NCI-H2107 treated with DMSO at 0.1 percent for 48 hours (cell line): ENCODE measurements around the gene MBLAC1.

Source experiments
- DNase-seq: peaks from one replicate; lab custom pipeline; 2025; ENCODE audit not compliant: unreplicated experiment; lab: John Stamatoyannopoulos, UW

The MBLAC1 gene, protein sequence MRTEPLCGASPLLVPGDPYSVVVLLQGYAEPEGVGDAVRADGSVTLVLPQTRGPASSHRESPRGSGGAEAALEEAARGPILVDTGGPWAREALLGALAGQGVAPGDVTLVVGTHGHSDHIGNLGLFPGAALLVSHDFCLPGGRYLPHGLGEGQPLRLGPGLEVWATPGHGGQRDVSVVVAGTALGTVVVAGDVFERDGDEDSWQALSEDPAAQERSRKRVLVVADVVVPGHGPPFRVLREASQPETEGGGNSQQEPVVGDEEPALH

DNA sequence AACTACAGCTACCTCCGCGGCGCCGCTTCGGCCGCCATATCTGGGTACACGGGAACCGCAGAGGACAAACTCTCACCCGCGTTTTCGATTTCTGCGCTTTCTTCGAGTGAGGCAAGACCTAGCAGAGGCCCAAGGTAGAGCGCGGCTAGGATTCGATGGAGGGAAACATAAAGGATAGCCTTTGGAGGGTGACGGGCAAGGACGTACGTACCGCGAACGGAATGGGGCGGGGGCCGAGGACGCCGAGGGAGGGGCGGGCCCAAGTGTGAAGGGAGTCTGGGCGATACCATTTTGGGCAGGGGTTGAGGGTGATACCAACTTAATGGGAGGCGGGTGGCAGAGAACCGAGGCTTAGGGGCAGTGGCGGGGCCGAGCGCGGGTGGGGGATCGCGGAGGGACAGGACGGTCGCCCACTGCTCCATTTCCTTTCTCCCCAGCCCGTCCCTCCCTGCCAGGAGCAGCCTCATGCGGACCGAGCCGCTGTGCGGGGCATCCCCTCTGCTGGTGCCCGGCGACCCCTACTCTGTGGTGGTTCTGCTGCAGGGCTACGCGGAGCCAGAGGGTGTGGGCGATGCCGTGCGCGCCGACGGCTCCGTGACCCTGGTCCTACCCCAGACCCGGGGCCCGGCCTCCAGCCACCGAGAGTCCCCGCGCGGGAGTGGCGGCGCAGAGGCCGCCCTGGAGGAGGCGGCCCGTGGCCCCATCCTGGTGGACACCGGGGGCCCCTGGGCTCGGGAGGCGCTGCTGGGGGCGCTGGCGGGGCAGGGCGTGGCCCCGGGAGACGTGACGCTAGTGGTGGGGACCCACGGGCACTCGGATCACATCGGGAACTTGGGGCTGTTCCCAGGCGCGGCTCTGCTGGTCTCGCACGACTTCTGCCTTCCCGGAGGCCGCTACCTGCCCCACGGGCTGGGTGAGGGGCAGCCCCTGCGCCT lies at the start of gene MBLAC1:
Gene MBLAC1 (plus strand): TSS at position 37 of the 935 bp plus-strand sequence. CDS start 429 bp downstream, at position 466.
- DNase-seq, result peak; percentile 91

DNA sequence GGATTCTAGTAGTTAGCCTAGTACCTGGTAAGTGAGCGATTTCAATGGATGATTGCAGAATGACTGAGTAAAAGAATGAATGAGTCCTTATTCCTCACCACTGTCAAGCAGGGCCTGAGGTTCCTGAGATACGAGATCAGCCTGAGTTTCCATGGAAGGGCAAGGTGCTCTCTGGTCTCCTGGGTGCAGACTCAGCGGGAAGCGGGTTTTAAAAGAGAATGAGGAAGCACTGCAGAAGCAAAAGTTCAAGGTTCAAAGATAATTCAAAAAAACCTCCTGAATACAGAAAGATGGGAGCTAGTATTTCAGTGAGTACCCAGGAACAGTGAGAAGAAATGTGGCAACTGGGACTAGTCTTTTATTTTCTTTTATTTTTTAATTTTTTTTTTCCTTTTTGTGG lies 49.6 kb upstream of the MBLAC1 start:
- no peak for DNase-seq

DNA sequence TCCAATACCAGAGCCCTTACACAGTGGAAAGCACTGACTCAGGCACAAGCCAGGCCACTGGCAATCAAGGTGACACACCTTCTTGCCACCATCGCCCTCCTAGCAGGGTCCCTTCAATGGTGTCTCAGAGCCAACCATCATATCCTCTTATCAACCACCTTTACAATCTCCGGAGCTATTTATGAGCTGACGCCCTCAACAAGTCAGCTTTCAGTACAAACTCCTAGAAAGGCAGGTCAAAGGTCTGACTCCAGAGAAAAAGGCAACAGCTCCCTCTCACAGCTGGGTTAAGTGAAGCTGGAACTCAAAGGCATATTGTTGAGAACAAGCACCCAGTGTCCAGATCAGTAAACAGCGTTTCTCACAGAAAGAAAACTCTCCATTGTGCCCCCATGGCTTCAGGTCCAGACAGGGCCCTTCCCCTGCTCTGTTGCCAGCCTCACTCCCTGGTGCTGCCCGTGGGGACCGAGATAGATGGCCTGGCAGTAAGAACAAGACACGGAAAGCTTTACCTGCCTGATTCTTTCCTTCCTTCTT lies 47.7 kb upstream of the MBLAC1 start:
- DNase-seq, result no peak

DNA sequence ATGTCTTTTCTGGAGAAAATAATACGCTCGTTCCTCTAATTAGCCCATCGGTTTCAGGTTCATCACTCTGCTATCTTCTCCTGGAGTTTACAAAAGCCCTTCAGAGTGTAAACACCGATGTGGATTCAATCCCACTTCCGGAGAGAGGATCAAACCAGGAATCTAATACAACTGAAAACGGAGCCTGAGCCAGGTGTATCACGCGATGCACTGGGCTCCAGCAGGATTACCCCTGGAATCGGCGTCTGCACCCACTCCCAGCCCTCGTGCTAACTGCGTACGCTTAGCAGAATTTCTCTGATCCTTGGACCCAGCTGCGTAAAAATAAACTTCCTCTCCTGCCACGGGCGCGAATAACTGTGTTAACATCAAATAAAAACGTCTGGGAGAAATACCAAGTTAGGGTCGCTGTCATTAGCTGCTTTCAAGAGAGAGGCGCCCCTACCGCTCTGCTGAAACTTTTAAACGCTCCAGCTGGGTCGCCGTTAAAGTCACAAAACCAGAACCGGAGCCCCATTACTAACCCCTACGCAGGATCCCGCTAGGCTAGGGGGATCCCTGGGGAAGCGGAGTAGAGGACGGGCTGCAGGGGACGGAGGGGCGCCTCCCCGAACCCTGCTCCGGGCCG lies 45.7 kb upstream of the MBLAC1 start:
- no peak for DNase-seq

DNA sequence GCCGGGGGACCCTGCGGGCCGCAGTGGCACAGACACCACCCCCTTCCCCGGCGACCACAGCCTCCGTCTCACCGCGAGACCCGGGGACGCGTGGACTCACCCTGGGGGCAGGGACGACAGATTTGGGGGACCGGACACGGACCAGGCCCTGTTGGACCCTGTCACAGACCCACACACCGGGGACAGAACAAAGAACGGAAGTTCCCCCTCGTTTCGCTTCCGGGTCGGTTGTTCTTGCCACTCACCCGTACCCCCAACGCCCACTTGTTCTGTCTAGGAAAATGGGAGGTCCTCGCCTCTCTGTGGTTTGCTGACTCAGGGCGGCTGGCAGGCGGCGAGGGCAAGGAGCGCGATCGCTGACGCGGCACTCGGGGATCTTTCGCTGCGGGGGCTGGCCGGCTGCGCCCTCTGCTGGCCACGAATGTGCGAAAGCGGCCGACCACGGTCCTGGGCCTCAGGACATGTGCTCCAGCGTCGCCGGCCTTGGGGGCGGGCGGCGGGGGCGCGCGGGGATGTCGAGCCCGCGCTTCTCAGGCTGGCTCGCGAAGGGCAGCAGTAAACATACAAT lies 45.1 kb upstream of the MBLAC1 start, which contains the start of gene ZNF3:
Gene ZNF3 (minus strand): TSS at position 189 of the 568 bp plus-strand sequence. CDS start 4,366 bp downstream, outside the sequence.
- DNase-seq, result peak; percentile 97

DNA sequence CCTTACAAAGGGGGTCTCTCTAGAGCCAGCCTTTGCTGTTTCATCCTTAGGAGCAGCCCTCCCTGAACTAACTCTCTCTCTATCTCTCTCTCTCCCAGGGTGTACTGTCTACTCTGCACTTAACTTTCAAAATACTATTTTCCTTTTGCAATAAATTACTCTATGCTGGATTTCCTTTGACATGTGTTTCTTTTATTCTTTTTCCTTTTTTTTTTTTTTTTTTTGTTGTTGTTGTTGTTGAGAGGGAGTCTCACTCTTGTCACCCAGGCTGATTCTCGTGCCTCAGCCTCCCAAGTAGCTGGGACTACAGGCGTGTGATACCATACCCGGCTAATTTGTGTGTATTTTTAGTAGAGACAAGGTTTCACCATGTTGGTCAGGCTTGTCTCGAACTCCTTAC lies 43.8 kb upstream of the MBLAC1 start:
- no peak for DNase-seq

DNA sequence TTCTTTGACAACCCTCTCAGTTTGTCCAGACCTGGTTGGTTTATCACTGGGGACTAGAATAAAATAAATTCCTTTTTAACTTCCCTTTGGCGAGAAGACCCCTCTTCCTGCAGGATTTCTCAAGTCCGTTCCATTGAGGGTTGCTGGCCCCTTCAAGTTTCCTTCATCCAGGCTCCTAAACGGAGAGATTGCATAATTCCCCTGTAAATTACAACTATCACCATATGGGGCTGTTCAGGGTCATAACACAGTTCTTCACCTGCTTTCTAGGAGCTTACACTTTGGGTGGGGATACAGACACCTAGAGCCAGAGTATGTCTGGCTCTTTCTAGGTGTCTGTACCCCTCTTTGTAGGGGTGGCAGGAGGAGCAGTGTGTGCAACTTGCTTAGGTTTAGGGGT lies 41.3 kb upstream of the MBLAC1 start:
- DNase-seq, result no peak

DNA sequence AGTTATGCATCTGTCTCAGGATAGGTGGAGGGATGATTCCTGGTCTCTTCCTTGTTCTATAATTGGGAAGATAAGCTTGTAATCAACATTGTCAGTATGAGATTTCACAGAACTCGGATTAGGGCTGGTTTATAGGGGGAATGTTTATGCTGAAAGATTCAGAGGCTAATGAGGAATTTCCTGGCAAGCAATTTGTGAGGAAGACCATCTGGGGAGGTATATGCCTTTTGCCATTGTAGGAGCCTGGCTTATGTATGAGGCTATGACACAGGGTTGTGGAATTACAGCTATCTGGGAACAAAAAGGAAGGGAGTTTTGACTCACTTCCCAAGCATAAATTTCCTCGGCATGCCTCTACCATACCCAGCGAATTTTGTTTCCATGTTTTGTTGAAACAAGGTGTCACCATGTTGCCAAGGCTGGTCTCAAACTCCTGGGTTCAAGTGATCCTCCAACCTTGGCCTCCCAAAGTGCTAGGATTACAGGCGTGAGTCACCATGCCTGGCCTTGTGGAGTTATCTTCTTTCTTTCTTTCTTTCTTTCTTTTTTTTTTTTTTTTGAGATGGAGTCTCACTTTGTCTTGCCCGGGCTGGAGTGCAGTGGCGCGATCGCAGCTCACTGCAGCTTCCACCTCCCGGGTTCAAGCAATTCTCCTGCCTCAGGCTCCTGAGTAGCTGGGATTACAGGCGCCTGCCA lies 39.6 kb upstream of the MBLAC1 start:
- DNase-seq, result no peak

DNA sequence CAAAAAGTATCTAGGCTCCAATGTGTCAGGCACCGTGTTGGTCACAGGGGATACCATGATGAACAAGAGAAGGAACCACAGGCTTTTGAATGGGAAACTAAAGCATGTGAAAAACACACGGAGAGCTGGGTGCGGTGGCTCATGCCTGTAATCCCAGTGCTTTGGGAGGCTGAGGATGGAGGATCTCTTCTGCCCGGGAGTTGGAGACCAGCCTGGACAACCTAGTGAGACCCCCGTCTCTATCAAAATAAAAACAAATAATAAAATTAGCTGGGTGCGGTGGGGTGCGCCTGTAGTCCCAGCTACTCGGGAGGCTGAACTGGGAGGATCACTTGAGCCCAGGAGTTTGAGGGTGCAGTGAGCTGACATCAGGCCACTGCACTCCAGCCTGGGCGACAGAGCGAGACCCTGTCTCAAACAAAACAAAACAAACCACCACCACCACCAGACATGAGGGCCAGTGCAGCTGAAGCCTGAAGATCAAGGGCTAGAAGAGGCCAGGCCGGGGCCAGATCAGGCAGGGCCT lies 38.6 kb upstream of the MBLAC1 start:
- no peak for DNase-seq

DNA sequence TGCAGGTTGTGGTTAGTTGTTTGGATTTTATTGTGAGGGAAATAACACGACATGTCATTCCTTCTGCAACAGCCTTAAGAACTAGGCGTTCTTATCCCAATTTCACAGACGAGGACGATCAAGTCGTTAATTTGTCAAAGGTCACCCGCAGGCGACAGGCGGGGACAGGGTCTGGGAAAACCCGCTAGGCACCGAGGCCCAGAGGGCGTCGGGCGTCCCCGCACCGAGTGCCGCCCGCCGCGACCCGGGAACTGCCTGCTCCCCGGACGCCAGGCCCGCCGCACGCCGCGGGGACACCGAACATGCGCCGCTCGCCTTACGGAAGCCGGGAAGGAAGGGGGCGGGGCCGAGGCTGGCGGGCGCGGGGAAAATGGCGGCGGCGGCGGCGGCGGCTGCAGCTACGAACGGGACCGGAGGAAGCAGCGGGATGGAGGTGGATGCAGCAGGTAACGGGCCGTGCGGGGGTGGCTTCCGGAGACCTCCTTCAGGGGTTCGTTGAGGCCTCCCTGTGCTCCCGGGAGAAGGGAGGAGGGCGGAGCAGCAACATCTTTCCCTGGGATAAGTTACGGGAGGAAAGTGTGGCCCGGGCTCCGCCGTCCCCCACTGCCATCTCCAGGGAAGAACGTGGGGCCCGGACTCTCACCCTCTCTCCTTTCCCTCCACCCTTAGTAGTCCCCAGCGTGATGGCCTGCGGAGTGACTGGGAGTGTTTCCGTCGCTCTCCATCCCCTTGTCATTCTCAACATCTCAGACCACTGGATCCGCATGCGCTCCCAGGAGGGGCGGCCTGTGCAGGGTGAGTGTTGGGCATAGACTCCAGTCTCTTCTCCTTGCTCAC lies 37.9 kb upstream of the MBLAC1 start, which contains the start of gene COPS6:
Gene COPS6 (plus strand): TSS at position 349 of the 837 bp plus-strand sequence. CDS start 22 bp downstream, at position 371.
- no peak for DNase-seq

DNA sequence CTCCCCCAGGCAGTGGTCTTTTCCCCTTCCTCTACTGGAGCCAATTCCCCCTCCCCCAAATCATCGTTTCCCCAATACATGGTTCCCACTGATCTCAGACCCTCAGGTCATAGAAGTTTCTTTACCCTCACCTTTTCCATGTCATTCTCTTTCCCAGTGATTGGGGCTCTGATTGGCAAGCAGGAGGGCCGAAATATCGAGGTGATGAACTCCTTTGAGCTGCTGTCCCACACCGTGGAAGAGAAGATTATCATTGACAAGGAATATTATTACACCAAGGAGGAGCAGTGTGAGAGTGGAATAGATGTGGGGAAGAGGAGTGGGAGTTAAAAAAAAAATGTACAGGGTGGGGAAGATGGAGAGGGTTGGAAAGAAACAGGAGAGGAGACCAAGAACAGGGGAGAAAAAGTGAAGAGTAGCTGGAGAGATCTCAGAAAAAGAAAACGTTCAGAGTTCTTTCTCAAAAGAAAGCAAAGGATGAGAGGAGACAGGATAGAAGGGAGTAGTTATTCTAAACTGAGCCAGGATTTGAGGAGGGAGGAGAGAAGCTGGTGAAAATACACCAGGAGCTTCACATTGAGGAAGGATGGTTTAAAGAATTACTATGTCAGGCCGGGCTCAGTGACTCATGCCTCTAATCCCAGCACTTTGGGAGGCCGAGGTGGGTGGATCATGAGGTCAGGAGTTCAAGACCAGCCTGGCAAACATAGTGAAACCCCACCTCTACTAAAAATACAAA lies 37.1 kb upstream of the MBLAC1 start:
- DNase-seq, result no peak

DNA sequence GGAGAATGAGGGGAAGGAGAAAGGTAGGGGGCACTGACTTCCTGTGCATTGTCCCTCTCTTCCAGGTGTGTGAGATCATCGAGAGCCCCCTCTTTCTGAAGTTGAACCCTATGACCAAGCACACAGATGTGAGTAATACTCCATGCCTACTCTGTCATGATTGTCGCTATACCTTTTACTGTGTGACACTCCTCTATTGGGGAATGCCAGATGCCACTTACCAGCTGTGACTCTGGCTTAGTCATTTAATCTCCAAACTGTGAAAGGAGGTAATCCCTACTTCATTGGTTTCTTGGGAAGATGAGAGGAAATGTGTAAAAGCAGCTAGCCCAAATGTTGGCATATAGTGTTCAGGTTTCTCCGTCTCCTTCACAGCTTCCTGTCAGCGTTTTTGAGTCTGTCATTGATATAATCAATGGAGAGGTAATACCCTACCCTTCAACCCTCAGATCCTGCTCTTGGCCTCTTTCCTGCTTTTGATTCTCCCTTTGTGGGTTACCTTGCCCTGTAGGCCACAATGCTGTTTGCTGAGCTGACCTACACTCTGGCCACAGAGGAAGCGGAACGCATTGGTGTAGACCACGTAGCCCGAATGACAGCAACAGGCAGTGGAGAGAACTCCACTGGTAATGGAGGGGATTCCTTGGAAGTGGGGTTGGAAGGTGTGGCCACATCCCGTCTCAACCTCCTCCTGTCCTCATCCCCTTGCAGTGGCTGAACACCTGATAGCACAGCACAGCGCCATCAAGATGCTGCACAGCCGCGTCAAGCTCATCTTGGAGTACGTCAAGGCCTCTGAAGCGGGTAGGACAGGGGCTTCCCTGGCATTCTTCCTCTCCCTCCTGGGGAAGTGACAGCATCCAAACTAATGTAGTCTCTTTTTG lies 36.0 kb upstream of the MBLAC1 start:
- DNase-seq, result no peak

DNA sequence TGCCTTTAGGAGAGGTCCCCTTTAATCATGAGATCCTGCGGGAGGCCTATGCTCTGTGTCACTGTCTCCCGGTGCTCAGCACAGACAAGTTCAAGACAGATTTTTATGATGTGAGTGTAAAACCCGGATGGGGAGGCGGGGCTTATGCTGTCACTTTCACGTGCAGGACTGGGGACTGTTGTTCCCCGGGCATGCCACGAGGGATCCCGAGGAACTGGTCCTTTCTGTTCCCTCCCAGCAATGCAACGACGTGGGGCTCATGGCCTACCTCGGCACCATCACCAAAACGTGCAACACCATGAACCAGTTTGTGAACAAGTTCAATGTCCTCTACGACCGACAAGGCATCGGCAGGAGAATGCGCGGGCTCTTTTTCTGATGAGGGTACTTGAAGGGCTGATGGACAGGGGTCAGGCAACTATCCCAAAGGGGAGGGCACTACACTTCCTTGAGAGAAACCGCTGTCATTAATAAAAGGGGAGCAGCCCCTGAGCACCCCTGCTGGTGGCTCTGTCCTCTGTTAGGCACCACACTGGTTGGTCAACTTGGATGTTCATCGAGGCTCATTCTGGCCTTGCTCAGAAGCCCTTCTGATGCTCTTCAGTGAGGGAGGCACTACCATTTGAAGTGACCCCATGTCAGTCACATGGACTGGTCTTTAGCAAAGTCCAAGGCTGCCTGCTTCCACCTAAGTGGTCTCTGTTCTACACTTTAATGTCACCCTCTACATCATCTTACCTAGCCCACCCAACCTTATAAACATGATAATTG lies 35.2 kb upstream of the MBLAC1 start:
- no peak for DNase-seq

DNA sequence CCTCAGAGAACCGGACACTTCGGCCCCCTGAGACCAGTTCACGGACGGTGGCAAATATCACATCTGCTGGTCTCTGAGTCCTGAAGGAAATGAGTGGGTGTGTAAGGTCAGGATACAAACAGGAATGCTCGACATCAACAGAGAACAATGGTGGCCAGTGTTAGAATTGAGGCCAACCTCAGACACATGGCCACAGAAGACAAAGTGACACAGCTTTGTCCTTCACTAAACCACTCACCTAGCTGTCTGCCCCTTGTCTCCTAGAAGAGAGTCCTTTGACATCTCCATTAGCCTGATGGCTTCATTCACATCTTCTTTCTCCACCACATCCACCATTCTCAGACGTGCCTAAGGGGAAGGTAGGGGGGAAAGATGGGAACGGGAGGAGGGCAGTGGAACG lies 33.7 kb upstream of the MBLAC1 start:
- DNase-seq, result no peak

DNA sequence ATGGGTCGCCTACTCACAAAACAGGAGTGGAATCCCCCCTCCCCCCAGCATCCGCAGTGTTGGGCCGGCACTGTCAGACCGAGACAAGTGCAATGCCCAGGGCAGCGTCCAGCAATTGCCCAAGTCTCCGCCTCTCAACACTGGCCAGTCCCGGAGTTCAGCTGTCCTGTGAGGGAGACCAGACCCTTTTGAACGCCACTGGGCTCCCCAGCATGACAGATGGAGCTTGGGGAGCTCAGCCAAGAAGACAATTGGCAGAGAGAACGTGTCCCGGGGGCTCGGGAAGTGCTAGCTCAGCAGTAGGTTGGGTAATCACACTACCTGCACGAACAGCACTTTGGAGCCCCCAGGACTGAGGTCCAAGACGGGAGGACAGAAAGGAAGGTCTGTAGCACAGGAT lies 33.3 kb upstream of the MBLAC1 start:
- no peak for DNase-seq

DNA sequence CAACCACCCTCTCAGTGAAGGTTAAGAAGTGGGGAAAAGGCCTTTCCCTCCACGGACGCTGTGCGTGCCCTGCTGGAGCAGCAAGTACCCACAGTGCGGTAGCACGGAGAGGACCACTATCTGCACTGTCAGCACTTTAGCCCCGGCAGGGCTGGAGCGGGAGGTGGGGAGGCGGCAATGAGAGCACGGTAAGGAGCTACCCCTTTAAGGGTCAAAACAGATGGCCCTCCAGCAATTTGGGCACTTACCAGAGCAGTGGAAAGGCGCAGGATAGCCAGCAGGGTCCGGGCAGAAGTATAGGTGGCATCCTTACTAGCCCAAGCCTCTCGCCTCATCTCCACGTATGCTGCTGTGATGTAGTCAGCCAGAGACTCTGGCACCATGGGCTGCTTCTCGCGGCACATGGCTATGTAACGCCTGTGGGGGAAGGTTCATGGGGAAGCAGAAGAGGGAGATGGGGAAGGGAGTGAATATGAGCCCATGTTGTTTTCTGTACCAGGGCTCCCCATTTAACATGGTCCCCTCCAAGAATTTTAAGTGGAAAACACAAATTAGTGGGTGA lies 32.8 kb upstream of the MBLAC1 start:
- no peak for DNase-seq
